ENCODE measurements around the gene CACNA2D1.
"Not testable (repeated sequence)": the region's sequence is repeated elsewhere in the genome, so short reads cannot be mapped to it uniquely, and the experiment has no call there.

The CACNA2D1 gene

DNA sequence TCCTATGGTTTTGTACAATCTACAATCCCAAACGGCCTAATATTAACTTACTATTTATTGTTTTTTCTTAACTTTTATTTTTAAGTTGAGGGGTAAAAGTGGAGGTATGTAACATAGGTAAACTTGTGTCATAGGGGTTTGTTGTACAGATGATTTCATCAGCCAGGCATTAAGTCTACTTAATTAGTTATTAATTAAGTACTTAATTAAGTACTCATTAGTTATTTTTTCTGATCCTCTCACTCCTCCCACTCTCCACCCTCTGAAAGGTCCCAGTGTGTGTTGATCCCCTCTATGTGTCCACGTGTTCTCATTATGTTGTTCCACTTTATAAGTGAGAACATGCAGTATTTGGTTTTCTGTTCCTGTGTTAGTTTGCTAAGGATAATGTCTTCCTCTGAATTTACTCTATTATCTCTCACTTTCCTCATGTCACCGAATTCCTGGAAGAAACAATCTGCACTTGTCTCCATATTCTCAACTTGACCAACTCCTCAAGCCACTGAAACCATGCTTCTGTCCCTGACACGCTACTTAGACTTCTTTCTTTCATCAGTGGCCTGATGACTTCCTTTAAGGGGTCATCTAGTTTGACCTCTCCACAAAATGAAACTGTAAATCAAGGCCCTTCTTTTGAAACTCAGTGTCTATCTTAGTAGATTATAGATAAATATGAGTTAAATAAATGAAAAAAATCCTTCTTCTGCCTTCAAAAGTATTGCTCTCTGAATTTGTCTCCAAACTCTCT lies 9.1 kb downstream of the CACNA2D1 start:
- H3K36me3 ChIP-seq (ENCODE audit: control insufficient read depth, insufficient read depth, low read length) = no peaks in the 10 kb centered on the region
- no peak for DNase-seq (ENCODE audit: low read depth, low spot score)
- WGBS (ENCODE audit: insufficient coverage, insufficient read length) = no CpG with 5 or more reads among the region's 4 CpGs
- no peaks in the 10 kb centered on the region for H3K27me3 ChIP-seq (ENCODE audit: control insufficient read depth, insufficient read depth, low read length)
- no peaks in the 10 kb centered on the region for H3K9me3 ChIP-seq (ENCODE audit: control insufficient read depth, insufficient read depth, low read length)
- no peak overlapping the region for H3K4me3 ChIP-seq (ENCODE audit: low read length)
- no peak overlapping the region for H3K27ac ChIP-seq (ENCODE audit: low read length)
- no peaks in the 10 kb centered on the region for H3K4me1 ChIP-seq (ENCODE audit: control insufficient read depth, insufficient read depth, low read length)

DNA sequence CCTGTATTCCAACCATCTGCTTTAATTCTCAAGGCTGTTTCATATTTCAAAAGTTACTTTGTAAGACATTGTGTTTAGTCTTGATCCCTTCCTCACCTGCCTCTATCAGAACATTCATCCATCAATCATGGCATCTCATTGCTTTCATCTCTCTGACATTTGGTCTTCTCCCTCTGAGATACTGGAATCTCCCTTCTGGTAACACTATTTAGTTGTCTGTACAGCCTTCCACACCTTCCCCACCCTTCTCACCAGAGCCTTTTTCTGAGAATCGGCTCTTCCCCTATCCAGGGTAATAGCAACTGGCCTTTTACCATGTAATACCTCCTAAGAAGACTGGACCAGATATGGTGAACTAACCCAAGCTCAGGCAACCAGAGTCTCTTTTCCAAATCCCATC lies 10.1 kb downstream of the CACNA2D1 start:
- Histone ChIP-seq H3K9me3 (ENCODE audit: control insufficient read depth, insufficient read depth, low read length) (no peaks in the 10 kb centered on the region), H3K4me1 (ENCODE audit: control insufficient read depth, insufficient read depth, low read length) (no peaks in the 10 kb centered on the region), H3K27ac (ENCODE audit: low read length) (no peak overlapping the region), H3K4me3 (ENCODE audit: low read length) (no peak overlapping the region), H3K27me3 (ENCODE audit: control insufficient read depth, insufficient read depth, low read length) (no peaks in the 10 kb centered on the region), H3K36me3 (ENCODE audit: control insufficient read depth, insufficient read depth, low read length) (no peaks in the 10 kb centered on the region)
- no CpG with 5 or more reads among the region's 1 CpG for WGBS (ENCODE audit: insufficient coverage, insufficient read length)
- no peak for DNase-seq (ENCODE audit: low read depth, low spot score)

DNA sequence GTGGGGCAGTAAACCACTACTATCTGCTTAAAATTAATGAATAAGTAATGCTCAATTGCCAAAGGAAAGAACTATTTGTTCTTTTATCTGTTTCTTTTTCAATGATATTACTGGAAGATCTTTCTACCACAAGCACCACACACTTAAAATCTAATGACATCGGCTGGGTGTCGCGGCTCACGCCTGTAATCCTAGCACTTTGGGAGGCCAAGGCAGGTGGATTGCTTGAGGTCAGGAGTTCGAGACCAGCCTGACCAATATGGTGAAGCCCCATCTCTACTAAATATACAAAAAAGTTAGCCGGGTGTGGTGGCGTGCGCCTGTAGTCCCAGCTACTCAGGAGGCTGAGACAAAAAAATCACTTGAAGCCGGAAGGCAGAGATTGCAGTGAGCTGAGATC lies 10.8 kb downstream of the CACNA2D1 start:
- H3K4me1 ChIP-seq (ENCODE audit: control insufficient read depth, insufficient read depth, low read length); H3K4me3 ChIP-seq (ENCODE audit: low read length); DNase-seq (ENCODE audit: low read depth, low spot score); H3K9me3 ChIP-seq (ENCODE audit: control insufficient read depth, insufficient read depth, low read length); H3K36me3 ChIP-seq (ENCODE audit: control insufficient read depth, insufficient read depth, low read length); H3K27me3 ChIP-seq (ENCODE audit: control insufficient read depth, insufficient read depth, low read length); H3K27ac ChIP-seq (ENCODE audit: low read length): not testable (repeated sequence)
- WGBS (ENCODE audit: insufficient coverage, insufficient read length) = no CpG with 5 or more reads among the region's 9 CpGs

DNA sequence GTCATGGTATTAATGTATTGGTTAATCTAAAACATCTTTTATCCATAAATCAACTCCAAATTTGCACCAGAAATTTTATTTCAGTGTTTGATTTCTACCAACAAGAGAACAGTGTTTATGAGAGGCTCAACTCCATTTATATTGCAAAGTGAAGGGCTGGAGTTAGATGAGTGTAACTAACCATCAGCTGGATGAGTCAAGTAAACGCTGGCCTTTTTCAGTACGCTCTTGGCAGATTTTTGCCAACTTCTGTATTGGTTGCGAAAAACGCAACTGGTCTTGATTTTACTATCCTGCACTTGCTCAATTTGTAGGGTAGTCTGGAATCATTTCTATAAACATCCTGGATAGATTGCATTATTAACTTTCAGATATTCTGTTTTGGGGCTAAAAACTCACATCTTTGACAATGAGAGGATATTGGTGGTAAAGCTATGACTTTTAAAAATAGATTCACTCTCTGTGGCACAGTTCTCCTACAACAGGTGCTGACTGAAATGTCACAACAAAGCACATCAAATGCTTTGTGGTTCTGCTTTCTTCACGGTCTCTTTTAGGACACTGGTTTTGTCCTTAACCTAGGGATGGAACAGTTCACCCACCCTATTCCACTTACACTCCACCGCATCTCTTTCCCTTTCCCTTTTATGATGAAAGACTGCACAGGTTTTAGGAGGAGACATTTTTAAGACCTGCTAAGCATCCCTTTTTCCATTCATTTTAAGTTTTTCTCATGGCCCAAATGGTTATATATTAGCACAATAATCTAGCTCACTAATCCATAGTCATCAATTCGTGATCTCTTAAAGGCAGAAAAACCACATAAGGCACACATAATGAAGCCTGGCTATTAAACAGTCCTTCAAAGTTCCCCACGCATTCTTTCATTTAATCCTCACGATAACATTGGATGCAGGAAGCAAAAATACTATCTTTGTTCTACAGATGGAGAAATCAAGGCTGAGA lies 12.8 kb downstream of the CACNA2D1 start:
- DNase-seq (ENCODE audit: low read depth, low spot score) = no peak
- no peaks in the 10 kb centered on the region for H3K4me1 ChIP-seq (ENCODE audit: control insufficient read depth, insufficient read depth, low read length)
- H3K4me3 ChIP-seq (ENCODE audit: low read length) = no peak overlapping the region
- WGBS (ENCODE audit: insufficient coverage, insufficient read length) = no CpG with 5 or more reads among the region's 9 CpGs
- no peak overlapping the region for H3K27ac ChIP-seq (ENCODE audit: low read length)
- no peaks in the 10 kb centered on the region for H3K27me3 ChIP-seq (ENCODE audit: control insufficient read depth, insufficient read depth, low read length)
- no peaks in the 10 kb centered on the region for H3K36me3 ChIP-seq (ENCODE audit: control insufficient read depth, insufficient read depth, low read length)
- no peaks in the 10 kb centered on the region for H3K9me3 ChIP-seq (ENCODE audit: control insufficient read depth, insufficient read depth, low read length)

DNA sequence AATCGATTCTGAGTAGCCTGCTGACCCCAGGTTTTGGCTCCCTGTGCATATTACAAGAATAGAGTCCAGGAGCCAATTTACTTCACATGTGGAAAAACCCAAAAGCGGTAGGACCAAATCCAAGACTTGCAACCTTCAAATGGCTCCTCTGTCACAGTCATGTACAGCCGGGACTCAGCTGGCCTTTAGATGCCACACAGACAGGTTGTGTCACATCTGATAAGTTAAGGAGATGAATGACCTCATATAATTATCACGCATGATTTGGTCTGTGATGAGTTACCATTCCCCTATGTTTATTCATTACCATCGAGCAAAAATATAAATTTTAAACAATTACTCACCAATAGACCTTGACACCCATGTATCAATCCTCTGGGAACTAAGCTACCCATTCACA lies 14.2 kb downstream of the CACNA2D1 start:
- Histone ChIP-seq H3K27ac (ENCODE audit: low read length) (no peak overlapping the region), H3K4me1 (ENCODE audit: control insufficient read depth, insufficient read depth, low read length) (no peaks in the 10 kb centered on the region), H3K4me3 (ENCODE audit: low read length) (no peak overlapping the region), H3K9me3 (ENCODE audit: control insufficient read depth, insufficient read depth, low read length) (no peaks in the 10 kb centered on the region), H3K27me3 (ENCODE audit: control insufficient read depth, insufficient read depth, low read length) (no peaks in the 10 kb centered on the region), H3K36me3 (ENCODE audit: control insufficient read depth, insufficient read depth, low read length) (no peaks in the 10 kb centered on the region)
- WGBS (ENCODE audit: insufficient coverage, insufficient read length) = no CpG with 5 or more reads among the region's 5 CpGs
- no peak for DNase-seq (ENCODE audit: low read depth, low spot score)

DNA sequence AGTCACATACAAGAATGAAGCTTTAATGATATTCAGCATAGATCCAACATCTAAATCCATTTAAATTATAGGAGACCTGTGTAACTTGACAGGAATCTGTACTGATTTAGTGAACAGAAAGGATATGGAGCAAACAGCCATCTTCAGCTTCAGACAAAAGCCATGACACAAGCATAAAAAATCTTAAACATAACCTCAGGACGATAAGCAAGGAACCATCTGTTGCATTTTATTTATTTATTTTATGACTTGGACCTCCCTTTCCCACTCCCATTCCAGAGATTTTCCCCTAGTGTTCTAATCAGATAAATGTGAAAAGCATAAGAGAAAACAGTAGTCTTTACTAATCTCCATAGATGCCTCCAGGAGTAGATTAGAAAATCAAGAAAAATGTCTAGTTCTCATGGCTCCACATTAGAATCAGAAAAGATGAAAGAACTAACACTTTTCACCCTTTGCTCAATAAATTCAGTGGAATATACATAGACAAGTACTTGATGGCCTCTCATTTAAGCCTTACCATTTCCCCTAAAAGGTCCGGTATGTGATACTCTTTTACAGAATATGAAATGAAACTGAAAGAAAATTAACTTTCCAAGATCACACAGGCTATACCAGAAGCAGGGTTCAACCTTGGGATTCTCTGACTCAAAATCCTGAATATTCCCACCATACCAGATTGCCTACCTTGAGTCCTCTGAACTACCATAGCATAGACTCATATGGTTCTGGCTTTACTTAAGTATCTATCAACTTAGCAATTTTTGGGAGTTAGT lies 15.2 kb downstream of the CACNA2D1 start:
- no peaks in the 10 kb centered on the region for H3K9me3 ChIP-seq (ENCODE audit: control insufficient read depth, insufficient read depth, low read length)
- H3K4me1 ChIP-seq (ENCODE audit: control insufficient read depth, insufficient read depth, low read length) = no peaks in the 10 kb centered on the region
- no peaks in the 10 kb centered on the region for H3K27me3 ChIP-seq (ENCODE audit: control insufficient read depth, insufficient read depth, low read length)
- WGBS (ENCODE audit: insufficient coverage, insufficient read length) = no CpG with 5 or more reads among the region's 2 CpGs
- H3K4me3 ChIP-seq (ENCODE audit: low read length) = no peak overlapping the region
- no peak for DNase-seq (ENCODE audit: low read depth, low spot score)
- no peak overlapping the region for H3K27ac ChIP-seq (ENCODE audit: low read length)
- no peaks in the 10 kb centered on the region for H3K36me3 ChIP-seq (ENCODE audit: control insufficient read depth, insufficient read depth, low read length)

DNA sequence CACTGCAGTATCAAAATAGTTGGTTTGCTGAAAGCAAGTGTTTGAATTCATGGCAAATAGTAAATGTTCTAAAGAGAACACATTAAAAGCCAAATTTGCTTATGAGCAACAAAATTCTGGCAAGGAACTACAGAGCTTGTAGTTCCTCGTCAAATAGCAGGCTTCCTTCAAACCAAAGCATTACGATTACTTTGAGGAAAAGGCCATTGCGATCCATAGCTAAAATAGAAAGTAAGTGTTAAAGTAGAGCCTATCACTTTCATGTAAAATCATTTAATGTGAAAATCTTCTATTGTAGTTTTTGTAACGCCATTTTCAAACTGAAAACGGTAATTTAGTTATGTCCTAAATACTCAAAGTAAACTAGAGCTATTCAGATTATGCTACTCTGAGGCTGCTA lies 20.1 kb downstream of the CACNA2D1 start:
- no peaks in the 10 kb centered on the region for H3K36me3 ChIP-seq (ENCODE audit: control insufficient read depth, insufficient read depth, low read length)
- no peak overlapping the region for H3K27ac ChIP-seq (ENCODE audit: low read length)
- H3K27me3 ChIP-seq (ENCODE audit: control insufficient read depth, insufficient read depth, low read length) = no peaks in the 10 kb centered on the region
- whole genome bisulfite sequencing (ENCODE audit: insufficient coverage, insufficient read length) = no CpG with 5 or more reads among the region's 5 CpGs
- DNase-seq (ENCODE audit: low read depth, low spot score) = no peak
- H3K9me3 ChIP-seq (ENCODE audit: control insufficient read depth, insufficient read depth, low read length) = no peaks in the 10 kb centered on the region
- no peak overlapping the region for H3K4me3 ChIP-seq (ENCODE audit: low read length)
- H3K4me1 ChIP-seq (ENCODE audit: control insufficient read depth, insufficient read depth, low read length) = no peaks in the 10 kb centered on the region

DNA sequence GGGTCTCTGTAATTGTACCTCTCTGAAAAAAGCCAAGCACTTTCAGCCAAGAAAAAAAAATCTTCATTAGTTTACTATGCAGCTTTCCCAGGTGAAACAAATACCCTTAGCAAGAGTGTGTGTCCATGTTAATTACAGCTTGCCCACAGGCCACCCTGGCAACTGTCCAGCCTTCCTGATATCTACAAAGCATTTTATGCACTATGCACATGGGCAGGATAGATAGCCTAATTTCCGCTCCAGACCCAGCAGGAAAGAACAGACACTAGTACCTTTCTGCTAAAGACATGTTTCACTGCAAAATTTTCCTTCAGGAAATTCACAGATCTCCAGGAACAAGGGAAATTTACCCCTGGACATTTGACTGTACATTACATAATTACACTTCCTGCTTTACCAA lies 24.4 kb downstream of the CACNA2D1 start:
- no peak for DNase-seq (ENCODE audit: low read depth, low spot score)
- no CpG with 5 or more reads among the region's 1 CpG for WGBS (ENCODE audit: insufficient coverage, insufficient read length)

DNA sequence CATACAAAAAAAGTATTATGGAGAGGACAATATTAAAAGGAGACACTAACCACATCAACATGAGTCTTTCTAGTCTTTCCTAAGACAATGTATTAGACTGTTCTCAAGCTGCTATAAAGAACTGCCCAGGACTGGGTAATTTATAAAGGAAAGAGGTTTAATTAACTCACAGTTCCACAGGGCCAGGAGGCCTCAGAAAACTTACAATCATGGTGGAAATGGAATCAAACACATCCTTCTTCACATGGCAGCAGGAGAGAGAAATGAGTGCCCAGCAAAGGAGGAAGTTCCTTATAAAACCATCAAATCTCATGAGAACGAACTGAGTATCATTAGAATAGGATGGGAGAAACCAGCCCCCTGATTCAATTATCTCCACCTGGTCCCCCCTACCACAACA lies 25.7 kb downstream of the CACNA2D1 start:
- WGBS (ENCODE audit: insufficient coverage, insufficient read length) = no CpG with 5 or more reads among the region's 1 CpG
- Histone ChIP-seq H3K9me3 (ENCODE audit: control insufficient read depth, insufficient read depth, low read length) (no peaks in the 10 kb centered on the region), H3K27me3 (ENCODE audit: control insufficient read depth, insufficient read depth, low read length) (no peaks in the 10 kb centered on the region), H3K27ac (ENCODE audit: low read length) (no peak overlapping the region), H3K4me1 (ENCODE audit: control insufficient read depth, insufficient read depth, low read length) (no peaks in the 10 kb centered on the region; the same call in 1 of the 2 replicates), H3K36me3 (ENCODE audit: control insufficient read depth, insufficient read depth, low read length) (no peaks in the 10 kb centered on the region), H3K4me3 (ENCODE audit: low read length) (no peak overlapping the region)
- DNase-seq (ENCODE audit: low read depth, low spot score) = no peak

More for the DNA sequence above, 24.4 kb downstream of the CACNA2D1 start:
- H3K27me3 ChIP-seq (ENCODE audit: control insufficient read depth, insufficient read depth, low read length) = no peaks in the 10 kb centered on the region
- no peaks in the 10 kb centered on the region; the same call in 1 of the 2 replicates for H3K4me1 ChIP-seq (ENCODE audit: control insufficient read depth, insufficient read depth, low read length)
- H3K36me3 ChIP-seq (ENCODE audit: control insufficient read depth, insufficient read depth, low read length) = no peaks in the 10 kb centered on the region
- no peak overlapping the region for H3K27ac ChIP-seq (ENCODE audit: low read length)
- no peaks in the 10 kb centered on the region for H3K9me3 ChIP-seq (ENCODE audit: control insufficient read depth, insufficient read depth, low read length)
- no peak overlapping the region for H3K4me3 ChIP-seq (ENCODE audit: low read length)

DNA sequence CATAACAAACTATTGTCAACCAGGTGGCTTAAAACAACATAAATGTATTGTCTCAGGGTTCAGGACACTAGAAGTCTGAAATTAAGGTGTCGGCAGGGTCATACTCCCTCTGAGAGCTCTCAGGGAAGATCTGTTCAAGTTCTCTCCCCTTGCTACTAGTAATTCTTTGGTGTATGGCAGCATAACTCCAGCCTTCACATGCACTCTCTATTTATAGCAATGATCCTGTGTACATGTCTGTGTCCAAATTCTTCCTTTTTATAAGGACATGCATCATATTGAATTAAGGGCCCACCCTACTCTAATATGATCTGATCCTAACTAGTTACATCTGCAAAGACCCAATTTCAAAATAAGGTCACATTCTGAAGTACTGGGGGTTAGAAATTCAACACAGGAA lies 27.2 kb downstream of the CACNA2D1 start:
- DNase-seq (ENCODE audit: low read depth, low spot score) = no peak
- Histone ChIP-seq H3K27ac (ENCODE audit: low read length) (no peak overlapping the region), H3K36me3 (ENCODE audit: control insufficient read depth, insufficient read depth, low read length) (no peaks in the 10 kb centered on the region), H3K4me3 (ENCODE audit: low read length) (no peak overlapping the region), H3K27me3 (ENCODE audit: control insufficient read depth, insufficient read depth, low read length) (no peaks in the 10 kb centered on the region), H3K4me1 (ENCODE audit: control insufficient read depth, insufficient read depth, low read length) (no peaks in the 10 kb centered on the region; the same call in 1 of the 2 replicates), H3K9me3 (ENCODE audit: control insufficient read depth, insufficient read depth, low read length) (no peaks in the 10 kb centered on the region)
- WGBS (ENCODE audit: insufficient coverage, insufficient read length) = no CpG with 5 or more reads among the region's 1 CpG
